NK-92 treated with Interleukin-12 subunit alpha and Interleukin-12 subunit beta, amount 100 ng/mL, for 24 hours (cell line): ENCODE data around the gene TAS1R2.
"Not testable (repeated sequence)": the region's sequence is repeated elsewhere in the genome, so short reads cannot be mapped to it uniquely, and the experiment has no call there.

Source experiments
- DNase-seq: peaks from one replicate; lab custom pipeline; 2025; lab: John Stamatoyannopoulos, UW

Gene TAS1R2

DNA sequence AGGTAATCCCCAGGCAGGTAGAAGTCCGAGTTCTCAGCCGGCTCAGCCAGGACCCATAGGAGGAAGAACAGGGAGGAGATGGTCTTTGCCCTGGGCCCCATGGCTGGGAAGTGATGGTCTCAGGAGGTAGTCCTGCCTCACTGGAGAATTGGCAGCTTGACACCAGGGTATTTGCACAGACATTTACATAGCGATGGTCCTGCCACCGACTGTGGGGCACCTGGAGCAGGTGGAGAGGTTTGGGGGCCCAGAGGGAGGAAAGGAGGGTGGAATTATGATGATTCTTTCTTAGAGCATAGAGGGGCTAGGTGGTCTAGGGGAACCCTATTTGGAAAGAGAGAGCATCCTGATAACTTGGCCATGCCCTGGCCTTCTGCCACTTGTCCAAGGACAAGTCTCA, at the start of gene TAS1R2:
Gene TAS1R2, minus strand, starts transcription at position 101 of the 400 bp plus-strand sequence. Its CDS starts 0 bp downstream, at position 101.
- DNase-seq, result no peak

DNA sequence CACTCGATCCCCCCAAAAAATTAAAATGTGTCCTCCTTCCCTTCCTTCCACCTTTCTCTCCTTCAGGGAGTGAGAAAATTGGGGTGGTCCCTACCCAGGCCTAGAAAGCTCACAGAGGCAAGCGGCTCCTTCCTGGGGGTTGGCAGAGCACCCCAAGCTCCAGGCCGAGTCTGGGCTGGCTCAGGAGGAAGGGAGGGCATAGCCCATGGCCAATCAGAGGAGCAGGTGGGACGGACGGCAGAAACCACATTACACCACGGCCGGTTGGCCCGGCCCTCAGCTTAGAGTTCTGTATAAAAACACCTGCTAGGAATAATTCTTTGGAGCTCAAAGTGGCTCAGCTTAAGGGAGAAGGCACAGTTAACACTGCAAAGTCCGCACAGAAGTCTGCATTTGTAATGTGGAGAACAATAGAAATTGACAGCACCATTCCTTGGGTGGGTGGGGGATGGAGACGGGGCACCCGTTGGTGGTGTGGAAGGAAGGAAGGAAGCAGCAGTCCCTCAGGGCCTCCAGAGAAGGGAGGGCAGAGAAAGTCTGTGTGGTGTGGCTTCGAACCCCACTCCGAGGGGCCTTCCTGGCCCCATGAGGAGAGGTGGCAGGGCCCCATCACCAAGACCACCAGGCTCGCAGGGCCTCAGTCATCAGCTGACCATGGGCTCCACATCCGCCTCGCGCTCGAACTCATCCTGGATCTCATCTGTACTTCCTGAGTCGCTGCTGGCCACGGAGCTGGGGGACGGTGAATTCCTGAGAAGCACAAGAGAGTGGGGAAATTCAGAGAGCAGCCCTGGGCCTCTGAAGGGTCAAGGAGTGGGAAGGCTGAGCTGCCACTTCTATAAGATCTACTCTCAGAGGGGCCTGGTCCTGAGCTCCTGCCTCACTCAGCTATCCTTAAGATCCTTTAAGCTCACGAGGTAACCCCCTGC, 48.7 kb upstream of the TAS1R2 start:
- no peak for DNase-seq

DNA sequence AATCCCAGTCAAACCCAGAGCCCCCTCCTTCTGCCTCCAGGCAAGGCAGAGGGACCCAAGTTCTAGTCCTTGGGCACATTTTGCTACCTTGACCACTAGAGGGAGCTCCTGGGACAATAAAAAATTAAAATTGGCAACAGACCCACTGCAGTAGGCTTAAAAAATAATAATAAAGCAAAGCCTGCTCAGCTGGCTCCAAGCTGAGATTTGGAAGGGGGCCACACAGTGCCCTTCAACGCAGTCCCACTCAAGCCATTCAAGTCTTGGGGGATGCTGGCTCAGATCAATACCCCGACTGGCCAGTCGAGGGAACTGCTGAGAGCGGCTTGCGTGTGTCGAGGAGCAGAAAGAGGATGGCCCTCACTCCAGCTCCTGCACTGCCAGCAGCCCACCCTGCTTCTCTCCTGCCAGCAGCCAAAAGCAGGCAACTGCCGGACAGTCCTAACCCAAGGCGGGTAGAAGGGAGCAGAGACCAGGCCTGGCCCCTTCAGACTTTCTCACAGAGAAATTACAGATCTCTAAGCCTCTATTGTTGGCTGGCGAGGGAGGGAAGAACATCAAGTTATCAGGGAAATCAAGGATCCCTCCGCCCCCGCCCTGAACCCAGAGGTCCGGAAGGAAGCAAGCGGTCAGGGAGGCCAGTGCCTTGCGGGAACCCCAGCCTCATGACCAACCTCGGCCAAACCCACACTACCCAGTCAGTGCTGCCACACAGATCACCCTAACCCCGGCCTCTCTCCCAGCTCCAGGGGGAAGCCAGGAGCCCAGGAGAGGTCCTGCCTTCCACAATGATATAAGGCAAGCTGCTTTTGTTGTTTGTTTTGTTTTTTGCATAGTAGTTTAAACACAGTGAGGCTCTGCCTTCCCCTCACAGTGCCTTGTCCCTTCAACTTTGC, 47.8 kb upstream of the TAS1R2 start:
- DNase-seq, result no peak

DNA sequence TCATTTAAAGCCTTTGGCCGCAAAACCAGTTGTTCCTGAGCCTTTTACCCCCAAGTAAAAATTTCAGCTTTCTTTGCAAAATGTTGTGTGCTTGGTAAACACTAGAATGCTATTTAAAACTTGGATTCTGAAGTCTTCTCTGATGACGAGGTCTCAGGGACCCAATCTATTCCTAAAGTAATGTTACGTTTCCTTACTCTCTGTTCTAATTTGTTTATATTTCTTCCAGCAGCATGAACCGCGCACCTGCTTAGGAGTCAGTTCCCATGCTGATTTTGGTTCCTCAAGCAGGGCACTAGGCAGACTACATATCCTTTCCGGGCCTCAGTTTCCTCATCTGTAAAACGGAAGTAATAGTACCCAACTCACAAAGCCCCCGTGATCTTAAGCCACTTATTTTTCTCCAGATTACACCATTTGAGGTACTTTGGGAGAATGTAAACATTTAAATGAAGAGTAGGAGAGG, 43.9 kb upstream of the TAS1R2 start:
- no peak for DNase-seq

DNA sequence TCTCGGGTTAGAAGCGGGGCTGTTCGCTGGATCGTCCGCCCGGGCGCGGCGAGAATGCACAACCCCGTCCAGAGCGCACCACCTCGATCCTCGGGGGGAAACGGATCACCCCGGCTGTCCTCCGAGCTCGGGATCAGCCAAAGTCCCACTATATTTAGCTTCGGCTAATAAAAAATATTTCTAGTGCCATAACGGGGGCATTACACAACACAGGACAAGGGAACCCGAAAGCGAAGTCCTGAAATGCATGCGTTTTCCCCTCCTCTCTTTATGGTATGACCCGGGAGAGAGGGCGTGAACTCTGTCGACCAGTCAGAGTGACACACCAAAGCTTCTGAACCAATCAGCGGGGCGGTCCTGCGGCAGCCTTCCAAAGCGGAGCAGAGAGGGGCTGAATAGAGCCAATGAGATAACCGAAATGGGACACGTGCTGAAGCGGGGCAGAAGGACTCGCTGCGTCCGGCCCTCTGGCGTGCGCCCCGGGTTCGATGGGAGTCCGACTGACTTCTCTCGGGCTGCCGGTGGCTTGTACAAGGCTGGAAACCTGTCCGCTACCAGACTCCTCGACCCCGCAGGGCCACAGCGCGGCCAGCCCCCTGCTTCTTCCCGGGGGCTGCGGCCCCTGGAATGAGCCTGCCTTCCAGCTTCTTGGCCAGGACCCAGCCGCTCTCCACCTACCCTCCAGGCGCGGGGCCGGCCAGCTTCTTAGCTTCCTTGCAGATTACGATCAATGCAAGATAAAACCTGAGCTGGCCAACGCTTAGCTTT, 43.2 kb upstream of the TAS1R2 start, which contains the start of gene ALDH4A1:
Gene ALDH4A1, minus strand, starts transcription at position 33 of the 768 bp plus-strand sequence. Its CDS starts 32 bp downstream, at position 1.
- DNase-seq, result peak; percentile 94

DNA sequence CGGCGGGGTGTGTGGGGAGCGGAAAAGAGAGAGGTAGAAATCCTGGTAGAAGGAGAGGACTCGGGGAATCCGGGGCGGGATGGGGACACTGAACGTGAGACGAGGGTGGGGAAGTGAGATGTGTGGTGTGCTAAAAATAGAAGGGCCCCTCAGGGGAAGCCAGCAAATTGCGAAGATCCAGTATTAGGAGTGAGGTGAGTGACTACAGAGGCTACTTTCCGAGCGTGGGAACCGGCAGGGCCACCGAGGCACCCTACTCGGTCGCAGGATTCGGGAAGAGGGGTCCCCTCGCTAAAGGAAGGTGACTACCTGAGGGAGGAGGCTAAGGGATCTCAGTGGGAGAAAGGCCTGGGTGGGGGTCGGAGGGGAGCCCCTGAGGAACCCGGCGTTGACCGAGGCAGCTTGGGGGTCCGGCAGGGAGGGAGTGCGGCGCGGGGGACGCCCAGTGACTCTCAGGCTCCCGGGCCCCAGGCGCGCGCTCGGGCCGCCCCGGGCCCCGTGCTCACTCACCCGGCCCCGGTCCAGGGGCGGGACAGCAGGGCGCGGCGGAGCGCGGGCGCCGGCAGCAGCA, 42.6 kb upstream of the TAS1R2 start:
- no peak for DNase-seq

DNA sequence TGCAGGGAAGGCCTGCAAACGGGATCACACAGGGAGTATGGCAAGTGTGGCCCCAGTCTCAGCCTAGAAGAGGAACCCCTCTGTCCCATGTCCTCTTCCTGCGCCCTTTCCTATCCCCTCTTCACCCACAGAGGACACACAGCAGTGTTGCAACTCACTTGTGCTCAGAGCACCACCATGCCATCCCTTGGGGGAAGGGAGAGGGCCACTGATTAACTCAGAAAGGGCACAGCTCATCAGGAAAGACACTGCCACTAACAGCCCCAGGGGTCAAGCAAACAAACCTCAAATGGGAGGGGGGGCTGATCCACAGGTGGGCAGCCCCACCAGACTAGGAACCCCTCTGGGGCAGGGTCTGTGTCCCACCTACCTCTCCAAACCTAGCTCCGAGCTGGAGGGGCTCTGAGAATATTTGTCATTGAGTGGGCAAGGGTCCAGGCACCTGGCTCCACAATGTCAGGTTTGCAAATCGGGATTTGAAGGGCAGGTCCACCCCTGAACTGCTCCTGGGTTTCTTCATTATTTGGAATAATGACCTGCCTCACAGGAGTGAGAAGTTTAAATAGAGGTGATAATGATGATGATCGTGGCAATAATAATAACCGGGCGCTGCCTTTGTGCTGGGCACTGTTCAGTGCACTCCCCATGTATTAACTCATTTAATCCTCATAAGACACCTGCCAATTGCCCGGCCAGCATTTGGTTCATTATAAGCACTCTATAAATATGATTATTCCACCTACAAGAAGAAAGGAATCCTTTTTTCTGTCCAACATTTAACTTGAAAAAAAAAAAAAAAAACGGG, 41.9 kb upstream of the TAS1R2 start:
- no peak for DNase-seq

DNA sequence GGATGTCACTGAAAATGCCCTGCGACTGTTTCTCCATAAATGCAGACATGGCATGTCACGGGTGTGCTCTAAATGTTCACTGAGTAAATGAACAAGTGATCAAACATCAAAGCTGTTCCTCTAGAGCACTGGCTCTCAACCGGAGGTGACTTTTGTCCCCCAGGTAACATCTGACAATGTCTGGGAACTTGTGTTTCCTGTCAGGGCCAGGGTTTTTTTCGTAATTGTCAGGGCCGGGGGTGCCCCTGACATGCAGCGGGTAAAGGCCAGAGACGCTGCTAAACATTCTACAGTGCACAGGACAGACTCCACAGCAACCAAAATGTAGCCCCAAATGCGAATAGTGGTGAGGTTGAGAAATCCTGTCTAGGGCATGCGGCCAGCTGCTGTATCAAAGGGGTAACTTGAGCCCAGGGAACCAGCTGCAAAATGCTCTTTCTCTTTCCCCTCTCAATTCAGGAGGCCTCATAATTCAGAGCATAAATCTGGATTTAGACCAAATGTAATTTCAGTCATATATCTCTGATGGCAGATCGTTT, 40.9 kb upstream of the TAS1R2 start:
- DNase-seq, result no peak

DNA sequence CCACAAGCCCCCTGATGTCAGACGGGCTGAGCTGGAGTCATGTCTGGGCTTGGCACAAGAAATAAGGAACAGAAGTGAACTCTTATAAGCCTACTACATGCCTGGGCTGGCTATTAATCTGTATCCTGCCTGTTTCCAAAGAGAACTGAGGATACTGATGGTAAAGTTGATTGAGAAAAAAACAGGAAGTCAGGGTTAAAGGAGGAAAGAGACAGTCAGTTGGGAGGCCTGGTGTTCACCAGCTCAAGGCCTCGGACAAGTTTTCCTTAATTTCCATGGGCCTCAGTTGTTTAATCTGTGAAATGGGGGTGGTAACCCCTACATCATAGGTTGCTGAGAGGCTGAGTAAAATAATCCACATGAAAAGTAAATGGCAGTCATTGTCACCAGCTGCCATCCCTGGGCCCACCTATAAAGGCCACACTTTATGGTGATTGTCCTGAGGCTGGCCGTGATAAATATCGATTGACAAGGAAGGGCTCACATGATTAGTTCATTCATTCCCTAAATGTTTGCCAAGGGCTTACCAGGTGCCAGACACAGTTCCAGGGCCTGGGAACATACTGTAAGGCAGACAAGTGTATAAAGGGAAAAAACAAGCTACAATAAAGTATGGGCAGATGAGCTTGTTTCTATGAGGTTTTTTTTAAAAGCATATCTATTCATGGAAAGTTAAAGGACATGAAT, 40.0 kb upstream of the TAS1R2 start:
- no peak for DNase-seq

DNA sequence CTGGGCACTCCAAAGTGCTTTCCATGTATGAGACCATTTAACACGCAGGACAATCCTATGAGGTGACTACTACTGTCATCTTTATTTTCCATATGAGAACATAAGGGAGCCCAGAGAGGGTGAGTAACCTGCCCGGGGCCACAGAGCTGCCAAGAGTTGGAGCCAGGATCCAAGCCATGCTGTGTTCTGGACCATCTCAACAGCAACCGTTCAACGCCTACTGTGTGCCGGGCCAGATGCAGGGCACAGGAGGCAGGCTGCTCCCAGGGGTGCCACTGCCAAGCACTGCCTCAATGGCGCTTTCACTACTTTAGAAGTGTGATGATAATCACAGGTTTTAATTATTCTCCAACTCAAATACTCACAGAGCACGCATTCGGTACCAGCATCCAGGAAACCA, 39.1 kb upstream of the TAS1R2 start:
- DNase-seq, result no peak

DNA sequence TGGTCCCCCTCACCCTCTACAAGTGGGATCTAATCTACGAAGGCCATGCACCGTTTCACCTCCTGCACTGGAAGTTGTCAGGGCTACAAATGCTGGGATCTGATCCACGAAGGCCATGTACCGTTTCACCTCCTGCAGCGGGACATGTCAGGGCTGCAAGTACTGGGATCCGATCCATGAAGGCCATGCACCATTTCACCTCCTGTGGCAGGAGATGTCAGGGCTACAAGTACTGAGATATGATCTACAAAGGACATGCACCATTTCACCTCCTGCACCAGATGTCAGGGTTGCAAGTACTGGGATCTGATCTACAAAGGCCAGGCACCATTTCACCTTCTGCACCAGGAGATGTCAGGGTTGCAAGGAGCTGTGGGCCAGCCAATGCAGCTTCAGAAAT, 35.9 kb upstream of the TAS1R2 start:
- no peak for DNase-seq

DNA sequence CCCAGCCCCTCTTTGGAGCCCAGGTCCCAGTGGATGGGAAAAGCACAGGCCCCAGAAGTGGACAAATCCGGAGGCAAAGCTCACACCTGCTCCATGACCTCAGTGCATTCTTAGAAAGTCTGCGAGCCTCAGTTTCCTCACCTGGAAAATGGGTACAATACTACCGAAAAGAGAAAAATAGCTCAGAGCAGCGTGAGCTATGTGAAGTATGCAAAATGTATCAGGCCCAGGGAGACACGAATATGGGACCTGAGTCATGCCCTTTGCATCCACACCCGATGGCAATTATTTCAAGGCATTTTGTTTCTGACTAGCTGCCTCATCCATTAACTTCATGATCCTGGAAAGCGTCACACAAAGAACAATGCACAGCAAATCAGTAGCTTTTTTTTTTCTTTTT, 33.7 kb upstream of the TAS1R2 start:
- no peak for DNase-seq

DNA sequence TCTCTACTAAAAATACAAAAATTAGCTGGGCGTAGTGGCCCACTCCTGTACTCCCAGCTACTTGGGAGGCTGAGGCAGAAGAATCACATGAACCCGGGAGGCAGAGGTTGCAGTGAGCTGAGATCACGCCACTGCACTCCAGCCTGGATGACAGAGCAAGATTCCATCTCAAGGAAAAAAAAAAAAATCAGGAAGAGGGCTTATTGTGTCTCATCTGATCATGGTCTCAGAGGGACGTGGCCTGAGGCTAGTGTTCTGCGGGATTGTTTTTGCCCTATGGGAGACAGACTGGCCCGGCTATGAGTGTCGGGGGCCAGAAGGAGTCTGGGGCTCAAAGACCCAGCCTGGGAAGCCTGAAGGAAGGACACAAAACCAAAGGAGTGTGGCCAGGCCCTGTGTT, 32.4 kb upstream of the TAS1R2 start:
- DNase-seq, result not testable (repeated sequence)

DNA sequence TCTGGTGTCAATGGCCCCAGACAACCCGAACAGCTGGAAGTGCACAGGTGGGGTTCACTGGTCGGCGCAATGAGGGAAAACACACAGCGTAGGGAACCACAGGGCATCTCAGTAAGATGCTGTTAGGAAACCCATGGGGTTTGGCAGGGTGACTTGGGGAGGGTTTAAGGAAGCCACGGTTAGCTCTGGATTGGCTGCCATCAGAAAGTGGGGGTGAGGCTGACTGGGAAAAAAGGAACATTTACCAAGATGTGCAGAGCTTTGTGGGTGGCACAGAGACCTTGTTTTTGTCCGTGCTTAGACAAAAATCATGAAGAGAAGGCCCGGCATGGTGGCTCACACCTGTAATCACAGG, 31.9 kb upstream of the TAS1R2 start:
- no peak for DNase-seq

DNA sequence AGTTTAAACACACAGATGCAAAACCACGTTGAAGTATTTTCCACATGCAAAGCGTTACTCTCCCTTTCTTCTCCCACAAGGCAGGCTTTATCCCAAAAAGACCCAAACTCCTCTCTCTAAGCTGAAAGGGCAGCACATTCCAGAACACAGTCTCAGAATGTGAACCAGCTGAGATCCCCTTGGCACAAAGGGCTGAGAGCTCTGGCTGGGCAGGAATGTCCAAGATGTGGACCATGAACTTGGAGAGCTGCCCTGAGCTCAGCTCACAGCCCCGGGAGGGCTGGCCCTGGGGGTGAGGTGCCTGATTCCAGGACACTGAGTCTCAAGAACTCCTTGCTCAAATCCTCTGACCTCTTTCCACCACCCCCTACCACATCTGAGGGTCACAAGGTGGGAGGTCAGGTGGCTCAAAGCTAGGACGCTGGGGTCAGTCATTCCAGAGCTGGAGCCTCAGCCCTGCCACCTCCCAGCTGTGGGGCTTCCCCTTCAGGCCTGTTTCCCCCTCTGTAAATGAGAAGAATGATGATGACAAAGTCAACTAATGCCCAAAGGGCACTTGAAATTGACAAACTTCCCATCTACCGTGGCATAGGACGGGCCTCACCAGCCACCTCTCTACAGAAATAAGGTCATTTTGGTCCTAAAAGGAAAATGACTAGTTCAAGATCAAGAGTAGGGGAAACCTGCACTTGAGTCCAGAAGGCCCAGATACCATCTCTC, 31.4 kb upstream of the TAS1R2 start:
- no peak for DNase-seq

DNA sequence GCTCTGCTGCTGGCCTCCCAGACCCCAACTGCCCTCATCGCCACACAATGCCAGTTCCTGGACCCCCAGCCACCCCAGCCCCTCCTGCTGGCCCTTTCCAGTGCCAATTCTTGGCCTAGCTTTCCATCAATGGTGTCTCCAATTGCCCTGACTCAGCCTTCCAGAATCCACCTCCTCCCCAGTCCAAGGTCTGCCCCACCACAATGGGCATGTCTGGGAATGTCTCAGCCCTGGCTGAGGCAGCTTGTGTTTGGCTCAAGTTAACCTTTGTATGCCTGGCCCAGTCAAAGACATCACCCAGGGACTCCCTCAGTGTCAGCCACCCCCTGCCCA, 26.5 kb upstream of the TAS1R2 start:
- no peak for DNase-seq

DNA sequence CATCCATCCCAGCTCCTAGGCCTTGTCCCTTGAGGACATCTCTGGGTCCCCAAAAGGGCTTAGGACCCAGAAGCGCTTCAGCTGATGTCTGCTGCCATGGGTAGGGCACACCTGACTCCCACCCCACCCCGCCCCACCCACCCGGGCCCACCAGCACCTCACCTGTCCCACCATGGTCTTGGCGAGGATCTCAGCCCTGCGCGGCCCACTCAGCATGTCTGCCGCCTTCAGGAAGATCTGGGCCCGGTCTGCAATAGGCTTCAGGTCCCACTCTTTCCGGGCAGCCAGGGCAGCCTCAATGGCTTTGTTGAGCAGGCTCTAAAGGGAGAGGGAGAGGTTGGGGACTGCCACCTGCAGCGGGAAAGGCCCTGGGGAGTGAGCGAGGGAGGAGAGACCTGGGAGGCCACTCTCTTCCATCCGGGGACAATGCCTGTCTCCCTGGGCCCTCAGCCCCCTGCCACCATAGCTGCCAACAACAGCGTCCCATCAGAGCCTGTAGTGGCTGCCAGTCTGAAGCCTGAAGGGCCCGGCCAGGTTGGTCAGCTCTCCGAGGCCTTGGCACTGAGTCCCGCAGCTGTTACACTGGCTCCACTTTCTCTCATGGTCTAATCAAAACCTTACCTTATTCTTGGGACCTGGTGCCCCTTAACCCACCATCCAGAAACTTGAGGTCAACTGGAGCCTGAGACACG, 26.0 kb upstream of the TAS1R2 start:
- no peak for DNase-seq

DNA sequence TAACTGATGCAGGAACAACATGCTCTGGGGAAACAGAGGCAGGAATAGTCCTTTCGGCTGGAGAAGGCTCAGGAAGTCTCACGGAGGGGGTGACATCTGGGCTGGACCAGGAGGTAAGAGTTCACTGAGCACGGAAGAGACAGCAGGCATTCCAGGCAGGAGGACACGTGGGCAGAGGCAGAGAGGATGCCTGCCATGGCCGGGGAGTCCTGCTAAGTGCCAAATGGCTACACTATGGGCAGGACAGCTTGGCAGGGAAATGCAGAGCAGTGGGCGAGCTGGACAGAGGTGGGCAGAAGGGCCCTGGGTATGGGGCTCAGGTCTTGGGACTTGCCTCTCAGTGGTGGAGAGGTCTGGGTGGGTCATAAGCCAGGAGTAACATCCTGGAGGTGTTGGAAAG, 25.3 kb upstream of the TAS1R2 start:
- DNase-seq, result no peak

DNA sequence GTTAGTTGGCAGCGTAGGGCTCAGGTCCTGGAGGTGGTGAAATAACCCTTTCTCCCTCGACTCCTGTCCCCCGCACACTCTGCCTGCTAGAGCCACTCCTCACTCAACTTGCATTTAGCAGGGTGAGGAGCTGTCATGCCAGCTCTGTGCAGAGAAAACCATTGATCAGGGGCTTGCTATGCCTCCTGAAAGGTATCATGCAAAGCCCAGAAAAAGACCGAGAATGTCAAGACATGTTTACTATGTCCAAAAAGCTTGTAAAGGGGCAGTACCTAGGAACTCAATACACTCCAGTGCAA, 24.9 kb upstream of the TAS1R2 start:
- no peak for DNase-seq
